ENCODE measurements around the gene RPS6KA2. TPM values are rescaled to one million over a fixed set of nuclear protein-coding genes. Genes with fewer than 3 reads are reported as not detected.

Gene RPS6KA2
- total RNA-seq, 3 donors from 2014 or later: 2.8 to 6.2 (median 6.0) TPM

GRCh38 chr6:166436195-166437139 is 190.6 kb downstream of the RPS6KA2 start:
- H3K4me3 Mint-ChIP-seq: no peak overlapping the region
- H3K27me3 Mint-ChIP-seq (ENCODE audit: low read depth): peaks cover 3% of the 10 kb centered on the region
- H3K9me3 Mint-ChIP-seq: no peaks in the 10 kb centered on the region
- peaks cover 3% of the 10 kb centered on the region for H3K36me3 Mint-ChIP-seq (ENCODE audit: insufficient read depth)
- DNase-seq: no peak
- ATAC-seq: no peak
- H3K4me1 Mint-ChIP-seq (ENCODE audit: low read depth): peaks cover 23% of the 10 kb centered on the region

GRCh38 chr6:166435574-166435973 is 191.5 kb downstream of the RPS6KA2 start:
- no peaks in the 10 kb centered on the region for H3K9me3 Mint-ChIP-seq
- H3K4me3 Mint-ChIP-seq: no peak overlapping the region
- peaks cover 23% of the 10 kb centered on the region for H3K4me1 Mint-ChIP-seq (ENCODE audit: low read depth)

GRCh38 chr6:166434336-166434735 is 192.7 kb downstream of the RPS6KA2 start:
- no peaks in the 10 kb centered on the region for H3K27me3 Mint-ChIP-seq (ENCODE audit: low read depth)
- H3K4me3 Mint-ChIP-seq: no peak overlapping the region
- H3K4me1 Mint-ChIP-seq (ENCODE audit: low read depth): peaks cover 14% of the 10 kb centered on the region
- no peaks in the 10 kb centered on the region for H3K9me3 Mint-ChIP-seq
- H3K36me3 Mint-ChIP-seq (ENCODE audit: insufficient read depth): peaks cover 5% of the 10 kb centered on the region
- DNase-seq (no peak), ATAC-seq (no peak)

More at GRCh38 chr6:166435574-166435973, 191.5 kb downstream of the RPS6KA2 start:
- H3K27me3 Mint-ChIP-seq (ENCODE audit: low read depth): peaks cover 3% of the 10 kb centered on the region
- DNase-seq: peak; percentile 18
- ATAC-seq: peak; percentile 58 to 74
- peaks cover 5% of the 10 kb centered on the region for H3K36me3 Mint-ChIP-seq (ENCODE audit: insufficient read depth)

GRCh38 chr6:166433096-166433495 is 194.0 kb downstream of the RPS6KA2 start:
- ATAC-seq (no peak), DNase-seq (no peak)
- Mint-ChIP-seq H3K36me3 (ENCODE audit: insufficient read depth) (peaks cover 5% of the 10 kb centered on the region), H3K4me3 (no peak overlapping the region), H3K27me3 (ENCODE audit: low read depth) (no peaks in the 10 kb centered on the region), H3K4me1 (ENCODE audit: low read depth) (peaks cover 11% of the 10 kb centered on the region), H3K9me3 (peaks cover 4% of the 10 kb centered on the region)

GRCh38 chr6:166430269-166430668 is 196.8 kb downstream of the RPS6KA2 start:
- Mint-ChIP-seq H3K4me1 (ENCODE audit: low read depth) (no peaks in the 10 kb centered on the region), H3K4me3 (no peak overlapping the region), H3K27me3 (ENCODE audit: low read depth) (no peaks in the 10 kb centered on the region), H3K36me3 (ENCODE audit: insufficient read depth) (peaks cover 4% of the 10 kb centered on the region), H3K9me3 (peaks cover 4% of the 10 kb centered on the region)
- ATAC-seq (no peak), DNase-seq (no peak)

GRCh38 chr6:166424431-166424830 is 202.6 kb downstream of the RPS6KA2 start:
- Mint-ChIP-seq H3K27me3 (ENCODE audit: low read depth) (no peaks in the 10 kb centered on the region), H3K36me3 (ENCODE audit: insufficient read depth) (peaks cover 5% of the 10 kb centered on the region), H3K4me3 (no peak overlapping the region), H3K4me1 (ENCODE audit: low read depth) (peaks cover 22% of the 10 kb centered on the region), H3K9me3 (peaks cover 4% of the 10 kb centered on the region)
- ATAC-seq (no peak), DNase-seq (no peak)

- H3K27me3 Mint-ChIP-seq (ENCODE audit: low read depth): no peaks in the 10 kb centered on the region
- DNase-seq: no peak
- H3K4me1 Mint-ChIP-seq (ENCODE audit: low read depth): peaks cover 29% of the 10 kb centered on the region
- peaks cover 4% of the 10 kb centered on the region for H3K36me3 Mint-ChIP-seq (ENCODE audit: insufficient read depth)
- ATAC-seq: no peak
- H3K9me3 Mint-ChIP-seq: peaks cover 4% of the 10 kb centered on the region
- H3K4me3 Mint-ChIP-seq: no peak overlapping the region
Observed at GRCh38 chr6:166423781-166424180, 203.3 kb downstream of the RPS6KA2 start.

GRCh38 chr6:166423051-166423745 is 203.9 kb downstream of the RPS6KA2 start:
- DNase-seq (no peak), ATAC-seq (no peak)
- no peak overlapping the region for H3K4me3 Mint-ChIP-seq

GRCh38 chr6:166422201-166422940 is 204.7 kb downstream of the RPS6KA2 start:
- Mint-ChIP-seq H3K4me1 (ENCODE audit: low read depth) (peaks cover 43% of the 10 kb centered on the region), H3K27me3 (ENCODE audit: low read depth) (no peaks in the 10 kb centered on the region), H3K36me3 (ENCODE audit: insufficient read depth) (peaks cover 3% of the 10 kb centered on the region), H3K9me3 (no peaks in the 10 kb centered on the region), H3K4me3 (no peak overlapping the region)
- DNase-seq (no peak), ATAC-seq (no peak)

More at GRCh38 chr6:166423051-166423745, 203.9 kb downstream of the RPS6KA2 start:
- peaks cover 35% of the 10 kb centered on the region for H3K4me1 Mint-ChIP-seq (ENCODE audit: low read depth)
- H3K36me3 Mint-ChIP-seq (ENCODE audit: insufficient read depth): peaks cover 3% of the 10 kb centered on the region
- H3K9me3 Mint-ChIP-seq: no peaks in the 10 kb centered on the region
- H3K27me3 Mint-ChIP-seq (ENCODE audit: low read depth): no peaks in the 10 kb centered on the region

GRCh38 chr6:166420351-166420750 is 206.7 kb downstream of the RPS6KA2 start:
- Mint-ChIP-seq H3K27me3 (ENCODE audit: low read depth) (peaks cover 2% of the 10 kb centered on the region), H3K4me1 (ENCODE audit: low read depth) (peaks cover 63% of the 10 kb centered on the region), H3K9me3 (peaks cover 6% of the 10 kb centered on the region), H3K36me3 (ENCODE audit: insufficient read depth) (peaks cover 3% of the 10 kb centered on the region), H3K4me3 (no peak overlapping the region)
- no peak for ATAC-seq
- no peak for DNase-seq

GRCh38 chr6:166419717-166420116 is 207.3 kb downstream of the RPS6KA2 start:
- H3K4me1 Mint-ChIP-seq (ENCODE audit: low read depth): peaks cover 69% of the 10 kb centered on the region
- no peak for ATAC-seq
- H3K4me3 Mint-ChIP-seq: peak overlapping the region; percentile 31
- peaks cover 2% of the 10 kb centered on the region for H3K27me3 Mint-ChIP-seq (ENCODE audit: low read depth)
- H3K9me3 Mint-ChIP-seq: peaks cover 6% of the 10 kb centered on the region
- no peak for DNase-seq
- peaks cover 4% of the 10 kb centered on the region for H3K36me3 Mint-ChIP-seq (ENCODE audit: insufficient read depth)

GRCh38 chr6:166419286-166419685 is 207.8 kb downstream of the RPS6KA2 start:
- Mint-ChIP-seq H3K36me3 (ENCODE audit: insufficient read depth) (peaks cover 4% of the 10 kb centered on the region), H3K4me3 (peak overlapping the region; percentile 31), H3K4me1 (ENCODE audit: low read depth) (peaks cover 74% of the 10 kb centered on the region), H3K27me3 (ENCODE audit: low read depth) (peaks cover 2% of the 10 kb centered on the region), H3K9me3 (peaks cover 6% of the 10 kb centered on the region)
- peak; percentile 51 for DNase-seq
- ATAC-seq: peak; percentile 46 to 67

GRCh38 chr6:166418691-166419143 is 208.3 kb downstream of the RPS6KA2 start:
- peaks cover 4% of the 10 kb centered on the region for H3K36me3 Mint-ChIP-seq (ENCODE audit: insufficient read depth)

GRCh38 chr6:166417285-166417691 is 209.8 kb downstream of the RPS6KA2 start:
- ATAC-seq: peak; percentile 84 to 91
- peaks cover 6% of the 10 kb centered on the region for H3K9me3 Mint-ChIP-seq
- H3K36me3 Mint-ChIP-seq (ENCODE audit: insufficient read depth): peaks cover 4% of the 10 kb centered on the region
- peaks cover 2% of the 10 kb centered on the region for H3K27me3 Mint-ChIP-seq (ENCODE audit: low read depth)
- peak; percentile 27 for DNase-seq
- H3K4me1 Mint-ChIP-seq (ENCODE audit: low read depth): peaks cover 84% of the 10 kb centered on the region
- peak overlapping the region; percentile 35 for H3K4me3 Mint-ChIP-seq

More at GRCh38 chr6:166418691-166419143, 208.3 kb downstream of the RPS6KA2 start:
- Mint-ChIP-seq H3K4me3 (no peak overlapping the region), H3K4me1 (ENCODE audit: low read depth) (peaks cover 77% of the 10 kb centered on the region), H3K27me3 (ENCODE audit: low read depth) (peaks cover 2% of the 10 kb centered on the region), H3K9me3 (peaks cover 6% of the 10 kb centered on the region)
- peak in 1 of 2 donors; percentile 10 for ATAC-seq
- DNase-seq: no peak

Data from activated T-cell treated with anti-CD3 and anti-CD28 coated beads, Interleukin-2, amount 50 U/mL, for 4 hours (primary cell).